ENCODE results near the gene UXS1.

Gene UXS1

GRCh38 chr2:106085181-106085940 lies 108.7 kb downstream of the UXS1 start:
- H3K4me1 ChIP-seq (ENCODE audit: control insufficient read depth, insufficient read depth, low read length): no peaks in the 10 kb centered on the region
- no peaks in the 10 kb centered on the region for H3K9me3 ChIP-seq (replicated peaks; ENCODE audit: low read length)
- no peak overlapping the region for H3K4me3 ChIP-seq (ENCODE audit: low read length)

GRCh38 chr2:106080959-106081358 lies 113.1 kb downstream of the UXS1 start:
- Histone ChIP-seq H3K9ac (ENCODE audit: low read depth, low read length) (no peak overlapping the region), H3K9me3 (replicated peaks; ENCODE audit: low read length) (no peaks in the 10 kb centered on the region), H3K4me1 (ENCODE audit: control insufficient read depth, insufficient read depth, low read length) (no peaks in the 10 kb centered on the region), H3K4me3 (ENCODE audit: low read length) (no peak overlapping the region), H3K27me3 (ENCODE audit: control insufficient read depth, insufficient read depth, low read length) (peaks cover 23% of the 10 kb centered on the region), H3K4me2 (ENCODE audit: low read length) (no peak overlapping the region), H3K36me3 (ENCODE audit: insufficient read depth, low read length) (no peaks in the 10 kb centered on the region)

More at GRCh38 chr2:106085181-106085940, 108.7 kb downstream of the UXS1 start:
- Histone ChIP-seq H3K27me3 (ENCODE audit: control insufficient read depth, insufficient read depth, low read length) (peaks cover 23% of the 10 kb centered on the region), H3K36me3 (ENCODE audit: insufficient read depth, low read length) (no peaks in the 10 kb centered on the region), H3K9ac (ENCODE audit: low read depth, low read length) (no peak overlapping the region), H3K4me2 (ENCODE audit: low read length) (no peak overlapping the region)

GRCh38 chr2:106078096-106078495 lies 116.0 kb downstream of the UXS1 start:
- Histone ChIP-seq H3K4me3 (ENCODE audit: low read length) (no peak overlapping the region), H3K36me3 (ENCODE audit: insufficient read depth, low read length) (no peaks in the 10 kb centered on the region), H3K4me1 (ENCODE audit: control insufficient read depth, insufficient read depth, low read length) (no peaks in the 10 kb centered on the region), H3K9ac (ENCODE audit: low read depth, low read length) (no peak overlapping the region), H3K4me2 (ENCODE audit: low read length) (no peak overlapping the region), H3K9me3 (replicated peaks; ENCODE audit: low read length) (no peaks in the 10 kb centered on the region), H3K27me3 (ENCODE audit: control insufficient read depth, insufficient read depth, low read length) (peaks cover 29% of the 10 kb centered on the region)

GRCh38 chr2:106076941-106077340 lies 117.2 kb downstream of the UXS1 start:
- Histone ChIP-seq H3K4me1 (ENCODE audit: control insufficient read depth, insufficient read depth, low read length) (no peaks in the 10 kb centered on the region), H3K27me3 (ENCODE audit: control insufficient read depth, insufficient read depth, low read length) (peaks cover 30% of the 10 kb centered on the region), H3K9me3 (replicated peaks; ENCODE audit: low read length) (no peaks in the 10 kb centered on the region), H3K9ac (ENCODE audit: low read depth, low read length) (no peak overlapping the region), H3K4me3 (ENCODE audit: low read length) (no peak overlapping the region), H3K36me3 (ENCODE audit: insufficient read depth, low read length) (no peaks in the 10 kb centered on the region), H3K4me2 (ENCODE audit: low read length) (no peak overlapping the region)

- Histone ChIP-seq H3K4me1 (ENCODE audit: control insufficient read depth, insufficient read depth, low read length) (no peaks in the 10 kb centered on the region), H3K4me2 (ENCODE audit: low read length) (no peak overlapping the region), H3K4me3 (ENCODE audit: low read length) (no peak overlapping the region), H3K9ac (ENCODE audit: low read depth, low read length) (no peak overlapping the region), H3K27me3 (ENCODE audit: control insufficient read depth, insufficient read depth, low read length) (peaks cover 34% of the 10 kb centered on the region), H3K9me3 (replicated peaks; ENCODE audit: low read length) (no peaks in the 10 kb centered on the region), H3K36me3 (ENCODE audit: insufficient read depth, low read length) (no peaks in the 10 kb centered on the region)
Observed at GRCh38 chr2:106075048-106075447, 119.1 kb downstream of the UXS1 start.

- Histone ChIP-seq H3K36me3 (ENCODE audit: insufficient read depth, low read length) (no peaks in the 10 kb centered on the region), H3K27me3 (ENCODE audit: control insufficient read depth, insufficient read depth, low read length) (peaks cover 37% of the 10 kb centered on the region), H3K9me3 (replicated peaks; ENCODE audit: low read length) (no peaks in the 10 kb centered on the region), H3K9ac (ENCODE audit: low read depth, low read length) (no peak overlapping the region), H3K4me1 (ENCODE audit: control insufficient read depth, insufficient read depth, low read length) (no peaks in the 10 kb centered on the region), H3K4me3 (ENCODE audit: low read length) (no peak overlapping the region), H3K4me2 (ENCODE audit: low read length) (no peak overlapping the region)
Observed at GRCh38 chr2:106073678-106074406, 120.3 kb downstream of the UXS1 start.

GRCh38 chr2:106070181-106070580 lies 123.9 kb downstream of the UXS1 start:
- Histone ChIP-seq H3K4me2 (ENCODE audit: low read length) (no peak overlapping the region), H3K4me3 (ENCODE audit: low read length) (no peak overlapping the region), H3K9ac (ENCODE audit: low read depth, low read length) (no peak overlapping the region), H3K36me3 (ENCODE audit: insufficient read depth, low read length) (no peaks in the 10 kb centered on the region), H3K4me1 (ENCODE audit: control insufficient read depth, insufficient read depth, low read length) (peaks cover 3% of the 10 kb centered on the region), H3K27me3 (ENCODE audit: control insufficient read depth, insufficient read depth, low read length) (peaks cover 60% of the 10 kb centered on the region), H3K9me3 (replicated peaks; ENCODE audit: low read length) (no peaks in the 10 kb centered on the region)

- peaks cover 3% of the 10 kb centered on the region for H3K4me1 ChIP-seq (ENCODE audit: control insufficient read depth, insufficient read depth, low read length)
- peaks cover 55% of the 10 kb centered on the region for H3K27me3 ChIP-seq (ENCODE audit: control insufficient read depth, insufficient read depth, low read length)
- no peaks in the 10 kb centered on the region for H3K9me3 ChIP-seq (replicated peaks; ENCODE audit: low read length)
- no peak overlapping the region for H3K4me2 ChIP-seq (ENCODE audit: low read length)
- no peak overlapping the region for H3K4me3 ChIP-seq (ENCODE audit: low read length)
- H3K36me3 ChIP-seq (ENCODE audit: insufficient read depth, low read length): no peaks in the 10 kb centered on the region
- no peak overlapping the region for H3K9ac ChIP-seq (ENCODE audit: low read depth, low read length)
Observed at GRCh38 chr2:106068451-106068850, 125.7 kb downstream of the UXS1 start.

GRCh38 chr2:106065983-106066820 lies 127.9 kb downstream of the UXS1 start:
- H3K9me3 ChIP-seq (replicated peaks; ENCODE audit: low read length): no peaks in the 10 kb centered on the region
- H3K27me3 ChIP-seq (ENCODE audit: control insufficient read depth, insufficient read depth, low read length): peaks cover 42% of the 10 kb centered on the region
- H3K36me3 ChIP-seq (ENCODE audit: insufficient read depth, low read length): no peaks in the 10 kb centered on the region
- peaks cover 3% of the 10 kb centered on the region for H3K4me1 ChIP-seq (ENCODE audit: control insufficient read depth, insufficient read depth, low read length)
- H3K9ac ChIP-seq (ENCODE audit: low read depth, low read length): no peak overlapping the region
- H3K4me3 ChIP-seq (ENCODE audit: low read length): peak overlapping the region; percentile 52
- peak overlapping the region; percentile 41 for H3K4me2 ChIP-seq (ENCODE audit: low read length)

- peaks cover 36% of the 10 kb centered on the region for H3K27me3 ChIP-seq (ENCODE audit: control insufficient read depth, insufficient read depth, low read length)
- H3K36me3 ChIP-seq (ENCODE audit: insufficient read depth, low read length): no peaks in the 10 kb centered on the region
- H3K9me3 ChIP-seq (replicated peaks; ENCODE audit: low read length): no peaks in the 10 kb centered on the region
- no peak overlapping the region for H3K9ac ChIP-seq (ENCODE audit: low read depth, low read length)
- peaks cover 3% of the 10 kb centered on the region for H3K4me1 ChIP-seq (ENCODE audit: control insufficient read depth, insufficient read depth, low read length)
- H3K4me3 ChIP-seq (ENCODE audit: low read length): peak overlapping the region; percentile 52
- peak overlapping the region; percentile 41 for H3K4me2 ChIP-seq (ENCODE audit: low read length)
Observed at GRCh38 chr2:106065268-106065982, 128.7 kb downstream of the UXS1 start.

GRCh38 chr2:106063181-106063580 lies 130.9 kb downstream of the UXS1 start:
- H3K36me3 ChIP-seq (ENCODE audit: insufficient read depth, low read length): no peaks in the 10 kb centered on the region

More at GRCh38 chr2:106063181-106063580, 130.9 kb downstream of the UXS1 start:
- Histone ChIP-seq H3K4me2 (ENCODE audit: low read length) (no peak overlapping the region), H3K9me3 (replicated peaks; ENCODE audit: low read length) (no peaks in the 10 kb centered on the region), H3K9ac (ENCODE audit: low read depth, low read length) (no peak overlapping the region), H3K4me1 (ENCODE audit: control insufficient read depth, insufficient read depth, low read length) (peaks cover 3% of the 10 kb centered on the region), H3K27me3 (ENCODE audit: control insufficient read depth, insufficient read depth, low read length) (peaks cover 29% of the 10 kb centered on the region), H3K4me3 (ENCODE audit: low read length) (no peak overlapping the region)
